ENCODE data around the gene SRRM3.

Gene SRRM3

GRCh38 chr7:76217942-76218566, 16.4 kb downstream of the SRRM3 start:
- no peak for TF ChIP-seq CTCF (conservative IDR thresholded peaks at IDR 0.05; ENCODE audit: low read length)
- no peak overlapping the region for H3K4me3 ChIP-seq (ENCODE audit: low read length)
- no peak for DNase-seq (ENCODE audit: low read depth)

DNA sequence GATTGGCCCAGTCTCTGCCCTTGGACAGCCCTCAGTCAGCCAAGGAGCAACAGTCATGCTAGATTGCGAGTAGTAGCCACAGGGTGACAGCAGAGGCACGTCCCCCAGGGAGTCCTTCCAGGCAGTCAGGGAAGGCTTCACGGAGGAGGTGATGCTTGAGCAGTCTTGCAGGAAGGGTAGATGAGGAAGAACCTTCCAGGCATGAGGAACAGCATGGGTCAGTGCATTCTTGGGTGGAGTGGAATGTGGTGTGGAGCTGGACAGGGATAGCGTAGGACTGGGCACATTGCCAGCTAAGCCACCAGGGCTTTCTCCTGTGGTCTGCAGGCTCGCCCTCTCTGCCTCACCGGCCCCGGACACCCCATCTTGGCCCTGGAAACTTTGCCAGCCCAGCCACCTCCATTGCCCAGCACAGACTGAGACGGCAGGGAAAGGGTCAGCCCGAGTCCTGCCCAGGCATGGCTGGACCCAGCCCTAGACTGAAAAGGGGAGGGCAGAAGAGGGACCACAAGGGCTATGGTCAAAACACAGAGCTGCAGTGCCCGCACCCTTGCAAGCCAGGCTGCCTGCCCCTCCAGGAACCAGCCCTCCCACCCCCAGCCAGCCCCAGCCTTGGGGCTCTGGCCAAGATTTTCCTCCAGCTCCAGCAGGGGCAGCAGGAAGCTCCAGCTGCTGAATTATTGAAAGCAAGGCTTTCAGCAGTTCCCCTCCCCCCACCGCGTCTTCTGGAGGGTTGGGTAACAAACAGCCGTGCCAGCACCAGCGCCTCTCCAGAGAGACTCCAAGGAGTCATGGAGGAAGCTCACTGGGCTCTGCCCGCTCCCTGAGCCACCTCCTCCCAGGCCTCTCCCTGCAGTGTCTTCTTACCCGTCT, 18.7 kb downstream of the SRRM3 start:
- DNase-seq (ENCODE audit: low read depth) = peak; percentile 54
- H3K4me3 ChIP-seq (ENCODE audit: low read length) = no peak overlapping the region
- peak; percentile 17 for TF ChIP-seq CTCF (conservative IDR thresholded peaks at IDR 0.05; ENCODE audit: low read length)

- DNase-seq (ENCODE audit: low read depth) = no peak
- H3K4me3 ChIP-seq (ENCODE audit: low read length) = no peak overlapping the region
- TF ChIP-seq CTCF (conservative IDR thresholded peaks at IDR 0.05; ENCODE audit: low read length) = no peak
These were observed 20.6 kb downstream of the SRRM3 start for GRCh38 chr7:76222333-76222732.

- no peak for TF ChIP-seq CTCF (conservative IDR thresholded peaks at IDR 0.05; ENCODE audit: low read length)
- no peak overlapping the region for H3K4me3 ChIP-seq (ENCODE audit: low read length)
- DNase-seq (ENCODE audit: low read depth) = no peak
These were observed 21.1 kb downstream of the SRRM3 start for GRCh38 chr7:76222839-76223238.

- TF ChIP-seq CTCF (conservative IDR thresholded peaks at IDR 0.05; ENCODE audit: low read length) = no peak
These were observed 21.7 kb downstream of the SRRM3 start for GRCh38 chr7:76223286-76223972.

DNA sequence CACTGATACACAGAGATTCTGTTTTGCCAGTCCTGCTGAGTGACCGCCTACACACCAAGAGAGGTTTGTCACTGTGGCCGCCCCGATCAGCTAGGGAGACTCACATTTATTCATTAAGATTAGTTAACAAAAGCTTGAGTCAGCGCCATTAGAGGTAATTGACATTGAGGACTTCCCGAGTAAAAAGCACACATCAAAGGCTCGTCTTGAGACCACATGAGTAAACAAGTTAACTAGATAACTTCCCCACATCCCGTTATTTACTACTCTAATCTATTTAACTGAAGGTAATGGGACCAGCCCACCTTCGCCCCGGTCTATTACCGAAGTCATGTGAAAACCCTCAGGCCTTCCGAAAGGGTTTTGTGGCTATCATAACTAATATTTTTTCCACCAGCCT, 23.0 kb downstream of the SRRM3 start:
- H3K4me3 ChIP-seq (ENCODE audit: low read length) = no peak overlapping the region
- no peak for TF ChIP-seq CTCF (conservative IDR thresholded peaks at IDR 0.05; ENCODE audit: low read length)
- no peak for DNase-seq (ENCODE audit: low read depth)

More at GRCh38 chr7:76223286-76223972, 21.7 kb downstream of the SRRM3 start:
- H3K4me3 ChIP-seq (ENCODE audit: low read length) = no peak overlapping the region
- DNase-seq (ENCODE audit: low read depth) = no peak

All from AG10803 (cell line).